ENCODE results near the gene TP73. TPM values are rescaled to one million over a fixed set of nuclear protein-coding genes. Genes with fewer than 3 reads are reported as not detected.

The TP73 gene
- total and polyA plus RNA-seq, 2 donors (not counting 1 experiment from before 2014, with no cell fraction given), result 1.2 to 2.4 TPM

DNA sequence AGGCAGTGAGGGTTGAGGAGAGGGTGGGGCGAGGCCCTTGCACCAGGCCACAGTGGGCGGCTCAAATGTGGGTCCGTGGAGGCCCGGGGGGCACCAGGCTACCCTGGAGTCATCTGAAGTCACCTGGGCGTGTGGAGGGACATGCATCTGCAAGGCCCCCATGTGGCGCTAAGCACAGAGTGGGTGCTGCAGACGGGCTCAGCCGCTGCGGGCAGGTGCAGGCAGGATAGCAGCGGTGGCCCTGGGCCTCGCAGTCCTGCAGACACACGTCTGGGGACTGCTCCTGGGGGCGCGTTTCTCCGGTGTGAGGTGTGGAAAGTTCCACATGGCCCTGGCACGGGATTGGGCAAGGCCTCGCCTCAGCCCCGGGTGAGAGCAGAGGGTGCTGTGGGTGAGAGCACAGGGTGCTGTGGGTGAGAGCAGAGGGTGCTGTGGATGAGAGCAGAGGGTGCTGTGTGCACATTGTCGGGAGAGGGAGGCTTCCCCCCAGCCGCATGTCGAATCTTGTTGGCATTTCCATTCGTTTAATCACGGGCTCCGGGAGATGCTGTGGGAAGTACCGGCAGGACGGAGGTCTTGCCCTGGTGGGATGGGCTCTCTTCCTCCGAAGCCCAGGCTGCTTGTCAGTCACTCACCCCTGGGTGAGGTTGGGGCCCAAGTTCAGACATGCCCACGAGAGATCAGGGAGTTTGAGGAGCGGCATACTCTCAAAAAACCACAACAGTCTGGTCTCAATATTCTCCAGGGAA, 46.5 kb downstream of the TP73 start:
- no peaks in the 10 kb centered on the region for H3K9me3 Mint-ChIP-seq (ENCODE audit: insufficient read depth)
- Histone ChIP-seq H3K36me3 (replicated peaks in 1 of 2; ENCODE audit: control extremely low read depth in 1 of 2, control insufficient read depth in 1 of 2, extremely low read depth in 1 of 2, insufficient read depth in 2 of 2, low read length in 1 of 2) (no peaks in the 10 kb centered on the region), H3K27ac (ENCODE audit: low read length in 2 of 2) (no peak overlapping the region), H2AFZ (ENCODE audit: insufficient read depth, low read depth, low read length, poor library complexity, severe bottlenecking) (no peak overlapping the region), H3K4me1 (ENCODE audit: control insufficient read depth in 2 of 2, insufficient read depth in 2 of 2, low read length in 2 of 2) (peaks cover 5 to 16% of the 10 kb centered on the region in 2 donors), H3K9ac (ENCODE audit: low read length) (no peak overlapping the region), H3K79me2 (ENCODE audit: control insufficient read depth, insufficient read depth, low read length) (no peaks in the 10 kb centered on the region), H4K20me1 (ENCODE audit: control insufficient read depth, insufficient read depth, low read length, poor library complexity, severe bottlenecking) (no peaks in the 10 kb centered on the region), H3K4me2 (replicated peaks; ENCODE audit: low read depth, low read length, poor library complexity, severe bottlenecking) (no peak overlapping the region), H3K4me3 (ENCODE audit: control extremely low read depth in 1 of 5, extremely low read depth in 1 of 5, insufficient read depth in 1 of 5, low read depth in 2 of 5, low read length in 4 of 5) (no peak overlapping the region), H3K9me3 (ENCODE audit: control extremely low read depth in 1 of 3, control insufficient read depth in 2 of 3, insufficient read depth in 1 of 3, low read length in 2 of 3) (peaks cover 0 to 6% (median 0%) of the 10 kb centered on the region in 3 donors), H3K27me3 (replicated peaks in 1 of 4; ENCODE audit: control extremely low read depth in 1 of 4, control insufficient read depth in 3 of 4, insufficient read depth in 4 of 4, low read length in 3 of 4) (peaks cover 0 to 3% (median 0%) of the 10 kb centered on the region in 4 experiments)
- no peak for ATAC-seq (ENCODE audit: low read depth)
- POLR2A ChIA-PET, result no interaction called here
- H3K27me3 Mint-ChIP-seq, result peaks cover 7% of the 10 kb centered on the region
- 94% methylated on average over 27 of the region's 29 CpGs for WGBS (ENCODE audit: insufficient coverage)
- no peak overlapping the region for H3K27ac Mint-ChIP-seq
- intact Hi-C loops (cut with micrococcal nuclease), result no loop called here
- DNase-seq, result no peak
- H3K4me3 Mint-ChIP-seq, result no peak overlapping the region
- CTCF ChIA-PET, result interaction anchor here (0.8 kb wide), 1 partner anchor 26 kb away, joined by 3 read pairs; no protein-coding TSS in a partner anchor
- H3K4me1 Mint-ChIP-seq, result peaks cover 13% of the 10 kb centered on the region
- TF ChIP-seq EZH2 (IDR thresholded peaks at IDR 0.05; ENCODE audit: borderline replicate concordance, insufficient read depth, low read depth, low read length, poor library complexity, severe bottlenecking), result no peak
- TF ChIP-seq, protein P1, sequence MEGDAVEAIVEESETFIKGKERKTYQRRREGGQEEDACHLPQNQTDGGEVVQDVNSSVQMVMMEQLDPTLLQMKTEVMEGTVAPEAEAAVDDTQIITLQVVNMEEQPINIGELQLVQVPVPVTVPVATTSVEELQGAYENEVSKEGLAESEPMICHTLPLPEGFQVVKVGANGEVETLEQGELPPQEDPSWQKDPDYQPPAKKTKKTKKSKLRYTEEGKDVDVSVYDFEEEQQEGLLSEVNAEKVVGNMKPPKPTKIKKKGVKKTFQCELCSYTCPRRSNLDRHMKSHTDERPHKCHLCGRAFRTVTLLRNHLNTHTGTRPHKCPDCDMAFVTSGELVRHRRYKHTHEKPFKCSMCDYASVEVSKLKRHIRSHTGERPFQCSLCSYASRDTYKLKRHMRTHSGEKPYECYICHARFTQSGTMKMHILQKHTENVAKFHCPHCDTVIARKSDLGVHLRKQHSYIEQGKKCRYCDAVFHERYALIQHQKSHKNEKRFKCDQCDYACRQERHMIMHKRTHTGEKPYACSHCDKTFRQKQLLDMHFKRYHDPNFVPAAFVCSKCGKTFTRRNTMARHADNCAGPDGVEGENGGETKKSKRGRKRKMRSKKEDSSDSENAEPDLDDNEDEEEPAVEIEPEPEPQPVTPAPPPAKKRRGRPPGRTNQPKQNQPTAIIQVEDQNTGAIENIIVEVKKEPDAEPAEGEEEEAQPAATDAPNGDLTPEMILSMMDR (IDR thresholded peaks at IDR 0.05), result no peak

GRCh38 chr1:3699596-3699995, 47.3 kb downstream of the TP73 start:
- Histone ChIP-seq H4K20me1 (ENCODE audit: control insufficient read depth, insufficient read depth, low read length, poor library complexity, severe bottlenecking) (no peaks in the 10 kb centered on the region), H3K9me3 (ENCODE audit: control extremely low read depth in 1 of 3, control insufficient read depth in 2 of 3, insufficient read depth in 1 of 3, low read length in 2 of 3) (peaks cover 0 to 6% (median 0%) of the 10 kb centered on the region in 3 donors), H3K4me2 (replicated peaks; ENCODE audit: low read depth, low read length, poor library complexity, severe bottlenecking) (no peak overlapping the region), H3K4me1 (ENCODE audit: control insufficient read depth in 2 of 2, insufficient read depth in 2 of 2, low read length in 2 of 2) (peaks cover 12 to 22% of the 10 kb centered on the region in 2 donors), H3K9ac (ENCODE audit: low read length) (no peak overlapping the region), H3K27me3 (replicated peaks in 1 of 4; ENCODE audit: control extremely low read depth in 1 of 4, control insufficient read depth in 3 of 4, insufficient read depth in 4 of 4, low read length in 3 of 4) (peaks cover 0 to 3% (median 0%) of the 10 kb centered on the region in 4 experiments), H3K27ac (ENCODE audit: low read length in 2 of 2) (no peak overlapping the region), H2AFZ (ENCODE audit: insufficient read depth, low read depth, low read length, poor library complexity, severe bottlenecking) (no peak overlapping the region), H3K36me3 (replicated peaks in 1 of 2; ENCODE audit: control extremely low read depth in 1 of 2, control insufficient read depth in 1 of 2, extremely low read depth in 1 of 2, insufficient read depth in 2 of 2, low read length in 1 of 2) (no peaks in the 10 kb centered on the region), H3K4me3 (ENCODE audit: control extremely low read depth in 1 of 5, extremely low read depth in 1 of 5, insufficient read depth in 1 of 5, low read depth in 2 of 5, low read length in 4 of 5) (no peak overlapping the region), H3K79me2 (ENCODE audit: control insufficient read depth, insufficient read depth, low read length) (no peaks in the 10 kb centered on the region)
- CTCF ChIA-PET, result interaction anchor here (0.8 kb wide), 1 partner anchor 25 kb away, joined by 3 read pairs; no protein-coding TSS in a partner anchor
- DNase-seq (no peak), ATAC-seq (ENCODE audit: low read depth) (no peak)
- H3K27ac Mint-ChIP-seq, result no peak overlapping the region
- H3K4me3 Mint-ChIP-seq, result no peak overlapping the region
- H3K9me3 Mint-ChIP-seq (ENCODE audit: insufficient read depth), result no peaks in the 10 kb centered on the region
- intact Hi-C loops (cut with micrococcal nuclease), result no loop called here
- TF ChIP-seq, protein P1 (IDR thresholded peaks at IDR 0.05), result no peak
- H3K27me3 Mint-ChIP-seq, result peaks cover 9% of the 10 kb centered on the region
- peaks cover 17% of the 10 kb centered on the region for H3K4me1 Mint-ChIP-seq
- WGBS (ENCODE audit: insufficient coverage), result 76% methylated on average over 18 of the region's 18 CpGs
- POLR2A ChIA-PET, result no interaction called here

Measured in B cell (primary cell).